Stimulated activated naive CD4-positive, alpha-beta T cell treated with Interleukin-2 at 50 U/mL for 16 hours (primary cell): ENCODE data around the gene TMEM213.
A peak's percentile ranks its signal among the peaks of the same experiment; 100 is the strongest.

Experiments
- DNase-seq: peaks from one replicate; lab custom pipeline; 2025; lab: John Stamatoyannopoulos, UW

Gene TMEM213

GRCh38 chr7:138797715-138798320 lies at the start of gene TMEM213, which contains the start of gene ATP6V0A4:
Gene TMEM213, plus strand, starts transcription at chr7:138797994. Its CDS starts 111 bp downstream, at chr7:138798105.
Gene ATP6V0A4, minus strand, starts transcription at chr7:138798196. Its CDS starts 26,949 bp downstream, at chr7:138771247.
- no peak for DNase-seq

GRCh38 chr7:138748666-138749065 lies 49.1 kb upstream of the TMEM213 start:
- DNase-seq, result no peak

GRCh38 chr7:138749960-138750359 lies 47.8 kb upstream of the TMEM213 start:
- no peak for DNase-seq

GRCh38 chr7:138750473-138750872 lies 47.3 kb upstream of the TMEM213 start:
- DNase-seq, result no peak

- DNase-seq, result no peak
Measured at GRCh38 chr7:138750901-138751464, 46.8 kb upstream of the TMEM213 start.

- peak; percentile 89 for DNase-seq
Measured at GRCh38 chr7:138752518-138753149, 45.2 kb upstream of the TMEM213 start.

- no peak for DNase-seq
Measured at GRCh38 chr7:138753150-138753518, 44.7 kb upstream of the TMEM213 start.

- no peak for DNase-seq
Measured at GRCh38 chr7:138753610-138754009, 44.2 kb upstream of the TMEM213 start.

GRCh38 chr7:138755331-138755747 lies 42.5 kb upstream of the TMEM213 start:
- DNase-seq, result no peak

GRCh38 chr7:138755842-138756590 lies 41.8 kb upstream of the TMEM213 start:
- DNase-seq, result no peak

GRCh38 chr7:138756591-138757242 lies 41.1 kb upstream of the TMEM213 start:
- DNase-seq, result no peak

GRCh38 chr7:138768241-138768640 lies 29.6 kb upstream of the TMEM213 start:
- no peak for DNase-seq

GRCh38 chr7:138770904-138771303 lies 26.9 kb upstream of the TMEM213 start:
- DNase-seq, result no peak

- no peak for DNase-seq
Measured at GRCh38 chr7:138773176-138773575, 24.6 kb upstream of the TMEM213 start.

- no peak for DNase-seq
Measured at GRCh38 chr7:138773817-138774216, 24.0 kb upstream of the TMEM213 start.

GRCh38 chr7:138776166-138776833 lies 21.5 kb upstream of the TMEM213 start:
- DNase-seq, result no peak

GRCh38 chr7:138781004-138781403 lies 16.8 kb upstream of the TMEM213 start:
- DNase-seq, result no peak

GRCh38 chr7:138784692-138785091 lies 13.1 kb upstream of the TMEM213 start:
- no peak for DNase-seq

GRCh38 chr7:138785587-138786437 lies 12.0 kb upstream of the TMEM213 start:
- DNase-seq, result no peak

GRCh38 chr7:138796038-138796615 lies 1.7 kb upstream of the TMEM213 start:
- DNase-seq, result no peak
